ENCODE measurements around the gene FBL.

The FBL gene

DNA sequence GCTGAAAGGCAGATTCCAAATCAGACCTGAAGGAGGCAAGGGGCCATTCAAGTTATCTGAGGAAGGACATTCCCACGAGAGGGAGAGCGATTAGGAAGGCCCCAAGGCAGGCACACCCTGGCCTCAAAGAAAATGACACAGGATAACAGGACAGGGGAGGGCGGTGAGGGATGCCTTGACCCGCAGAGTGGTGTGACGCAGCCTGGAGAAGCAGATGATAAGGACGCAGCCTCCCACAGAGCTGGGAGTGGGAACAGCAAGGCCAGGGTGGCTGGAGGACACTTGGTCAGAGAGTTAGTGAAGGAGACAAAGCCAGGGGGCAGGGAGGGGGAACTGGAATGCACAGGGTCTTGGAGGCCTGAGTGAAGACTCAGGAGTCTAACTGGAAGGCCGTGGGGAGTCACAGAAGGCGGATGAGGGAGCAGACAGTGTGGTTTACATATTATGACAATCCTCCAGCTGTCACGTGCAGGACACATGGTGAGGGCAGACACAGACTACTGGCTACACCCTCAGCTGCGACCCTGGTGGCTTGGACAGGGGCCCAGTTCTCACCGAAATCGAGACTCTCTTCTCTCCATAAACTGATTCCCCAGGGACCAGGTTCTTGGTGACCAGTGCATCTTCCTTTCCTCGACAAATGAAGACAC is 6.4 kb downstream of the FBL start:
- peaks cover 3% of the 10 kb centered on the region for H3K27me3 Mint-ChIP-seq (ENCODE audit: low read depth, poor library complexity)
- H3K4me1 Mint-ChIP-seq: peaks cover 30% of the 10 kb centered on the region
- TF ChIP-seq CTCF (IDR thresholded peaks at IDR 0.05): no peak
- no peaks in the 10 kb centered on the region for H3K9me3 Mint-ChIP-seq
- DNase-seq: no peak
- H3K27ac Mint-ChIP-seq: peak overlapping the region; percentile 36
- no peak overlapping the region for H3K4me3 Mint-ChIP-seq
- peaks cover 32% of the 10 kb centered on the region for H3K36me3 Mint-ChIP-seq (ENCODE audit: low read depth)

- peaks cover 37% of the 10 kb centered on the region for H3K36me3 Mint-ChIP-seq (ENCODE audit: low read depth)
- peaks cover 26% of the 10 kb centered on the region for H3K4me1 Mint-ChIP-seq
- no peak for TF ChIP-seq CTCF (IDR thresholded peaks at IDR 0.05)
- H3K27ac Mint-ChIP-seq: peak overlapping the region; percentile 46
- peaks cover 3% of the 10 kb centered on the region for H3K27me3 Mint-ChIP-seq (ENCODE audit: low read depth, poor library complexity)
- no peak for DNase-seq
- H3K9me3 Mint-ChIP-seq: no peaks in the 10 kb centered on the region
- no peak overlapping the region for H3K4me3 Mint-ChIP-seq
These were observed 7.6 kb downstream of the FBL start for GRCh38 chr19:39838569-39838968.

DNA sequence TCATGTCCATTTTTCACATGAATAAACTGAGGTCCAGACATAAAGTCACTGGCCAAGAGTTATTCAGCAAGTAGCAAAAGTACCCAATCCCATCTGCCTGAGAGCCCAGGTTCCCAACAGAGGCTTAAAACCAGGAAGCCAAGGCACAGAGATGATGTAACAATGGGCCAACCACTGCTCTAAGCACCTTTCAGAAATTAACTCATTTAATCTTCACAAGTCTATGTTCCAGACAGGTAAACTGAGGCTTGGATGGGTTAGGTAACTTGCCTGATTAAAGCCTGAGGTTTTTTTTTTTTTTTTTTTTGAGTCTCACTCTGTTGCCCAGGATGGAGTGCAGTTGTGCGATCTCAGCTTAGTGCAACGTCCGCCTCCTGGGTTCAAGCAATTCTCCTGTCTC is 8.2 kb downstream of the FBL start:
- H3K36me3 Mint-ChIP-seq (ENCODE audit: low read depth): peaks cover 37% of the 10 kb centered on the region
- H3K27ac Mint-ChIP-seq: no peak overlapping the region

GRCh38 chr19:39834287-39834841 is 11.8 kb downstream of the FBL start:
- peaks cover 34% of the 10 kb centered on the region for H3K4me1 Mint-ChIP-seq
- no peaks in the 10 kb centered on the region for H3K9me3 Mint-ChIP-seq
- H3K27ac Mint-ChIP-seq: peak overlapping the region; percentile 97
- TF ChIP-seq CTCF (IDR thresholded peaks at IDR 0.05): no peak
- H3K27me3 Mint-ChIP-seq (ENCODE audit: low read depth, poor library complexity): no peaks in the 10 kb centered on the region
- no peak for DNase-seq
- H3K36me3 Mint-ChIP-seq (ENCODE audit: low read depth): peaks cover 66% of the 10 kb centered on the region
- H3K4me3 Mint-ChIP-seq: peak overlapping the region; percentile 92

More for the DNA sequence above, 8.2 kb downstream of the FBL start:
- no peaks in the 10 kb centered on the region for H3K9me3 Mint-ChIP-seq
- peaks cover 24% of the 10 kb centered on the region for H3K4me1 Mint-ChIP-seq
- no peak for TF ChIP-seq CTCF (IDR thresholded peaks at IDR 0.05)
- DNase-seq: no peak
- H3K27me3 Mint-ChIP-seq (ENCODE audit: low read depth, poor library complexity): peaks cover 3% of the 10 kb centered on the region
- H3K4me3 Mint-ChIP-seq: no peak overlapping the region

DNA sequence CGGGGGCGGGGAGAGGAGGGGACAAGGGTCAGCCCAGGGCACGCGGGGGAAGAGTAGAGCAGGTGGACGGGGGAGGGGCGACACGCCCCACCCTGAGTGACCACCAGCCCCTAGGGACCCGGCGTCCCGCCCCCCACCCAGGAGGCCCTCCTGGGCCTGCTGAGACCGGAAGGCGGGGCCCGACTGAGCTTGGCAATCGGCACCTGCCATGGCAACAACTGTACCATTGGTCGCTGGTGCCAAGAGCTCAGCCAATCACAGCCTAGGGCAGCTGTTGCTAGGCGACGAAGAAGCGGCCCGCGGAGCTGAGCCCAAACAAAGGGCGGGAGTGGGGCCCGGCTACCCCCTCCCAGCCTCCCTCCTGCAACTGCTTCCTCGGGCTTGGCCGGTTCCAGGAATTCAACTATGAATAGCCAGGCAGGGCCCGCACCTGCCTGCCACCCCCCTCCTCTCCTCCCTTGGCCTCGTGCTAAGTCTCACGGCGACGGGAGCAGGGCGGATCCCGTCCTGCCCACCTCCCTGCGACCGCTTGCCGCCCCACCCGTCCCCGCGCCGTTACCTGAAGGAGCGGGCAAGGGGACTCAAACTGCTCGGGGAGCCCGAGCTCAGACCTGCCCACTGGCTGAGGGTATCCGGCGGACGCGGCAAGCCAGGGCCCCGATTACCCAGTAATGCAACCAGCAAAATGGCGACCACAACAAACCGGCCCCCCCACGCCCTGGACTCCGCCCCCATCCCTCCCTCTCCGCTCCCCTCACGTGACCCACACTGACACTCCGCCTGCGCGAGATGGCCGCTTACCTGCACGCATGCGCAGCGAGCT is 12.5 kb downstream of the FBL start, which contains the start of gene DYRK1B:
DYRK1B (minus strand) TSS at position 699 of the 823 bp plus-strand sequence. CDS start 2,295 bp downstream, outside the sequence.
- Mint-ChIP-seq H3K9me3 (no peaks in the 10 kb centered on the region), H3K27ac (peak within 1 kb of the TSS; percentile 97), H3K27me3 (ENCODE audit: low read depth, poor library complexity) (no peaks in the 10 kb centered on the region), H3K4me3 (peak within 1 kb of the TSS; percentile 92), H3K36me3 (ENCODE audit: low read depth) (peaks cover 68% of the 10 kb centered on the region), H3K4me1 (peaks cover 38% of the 10 kb centered on the region)
- no peak for TF ChIP-seq CTCF (IDR thresholded peaks at IDR 0.05)
- DNase-seq: peak; percentile 97

Measured in nephron progenitor cell (in vitro differentiated cells).